Measurements from ENCODE around the gene HACD1.

The HACD1 gene

GRCh38 chr10:17578603-17579002, 38.6 kb downstream of the HACD1 start:
- no peak for DNase-seq (ENCODE audit: low read depth)

- DNase-seq (ENCODE audit: low read depth) = no peak
Measured at GRCh38 chr10:17576768-17577167, 40.4 kb downstream of the HACD1 start.

DNA sequence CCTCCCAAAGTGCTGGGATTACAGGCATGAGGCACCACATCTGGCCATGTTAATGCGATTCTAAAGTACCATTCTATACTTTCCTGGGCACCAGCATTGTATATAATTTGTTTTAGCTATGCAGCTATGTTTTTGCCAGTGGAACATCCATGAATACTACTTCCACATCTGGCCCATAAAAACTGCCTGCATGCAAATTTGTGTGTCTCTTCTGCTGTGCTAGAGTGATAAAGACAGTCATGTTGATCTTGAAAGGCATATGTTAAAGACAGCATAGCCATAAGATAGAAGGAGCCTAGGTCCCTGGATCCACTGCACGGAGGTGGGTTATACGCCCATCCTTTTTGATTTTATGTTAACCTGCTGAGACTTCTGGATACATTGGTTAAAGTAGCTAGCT, 52.3 kb downstream of the HACD1 start:
- DNase-seq (ENCODE audit: low read depth) = no peak

DNA sequence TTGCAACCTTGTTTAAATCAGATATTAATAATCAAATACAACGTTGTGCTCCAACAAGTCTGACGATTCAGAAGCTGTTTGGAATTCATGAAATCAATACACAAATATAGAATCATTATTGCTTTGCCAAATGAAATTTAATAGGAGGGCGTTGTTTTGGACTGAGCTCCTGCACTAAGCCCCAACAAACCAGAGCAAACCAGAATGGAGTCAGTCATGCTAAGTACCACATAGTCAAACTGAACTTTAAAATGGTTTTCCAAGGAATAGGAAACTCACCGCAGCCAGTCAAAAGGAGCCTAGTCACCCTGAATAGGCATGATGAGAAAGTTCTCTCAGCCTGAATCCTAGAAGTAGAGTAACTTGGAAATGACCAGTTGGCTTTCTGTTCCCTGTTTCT, 53.7 kb downstream of the HACD1 start:
- no peak for DNase-seq (ENCODE audit: low read depth)

- peak; percentile 20 for DNase-seq (ENCODE audit: low read depth)
Measured at GRCh38 chr10:17562614-17563013, 54.6 kb downstream of the HACD1 start.

DNA sequence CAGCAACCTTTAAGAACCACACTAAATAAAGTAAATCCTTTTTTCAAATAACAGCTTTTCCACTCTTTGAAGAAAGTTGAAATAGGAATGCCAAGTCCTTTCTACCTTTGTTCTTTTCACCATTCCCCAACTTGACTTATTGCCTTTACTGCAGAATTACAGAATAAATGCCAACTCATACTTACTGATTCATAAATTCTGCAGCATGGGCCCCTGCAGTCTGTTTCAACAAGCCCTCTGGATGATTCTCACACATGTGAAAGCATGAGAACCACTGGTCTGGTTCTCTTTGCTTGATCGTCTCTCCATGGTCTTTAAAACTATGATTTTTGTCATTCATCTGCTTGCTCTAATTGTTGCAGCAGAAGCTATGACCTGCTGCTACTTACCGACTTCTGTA, 56.1 kb downstream of the HACD1 start:
- no peak for DNase-seq (ENCODE audit: low read depth)

GRCh38 chr10:17557459-17557858, 59.7 kb downstream of the HACD1 start:
- DNase-seq (ENCODE audit: low read depth) = no peak

- no peak for DNase-seq (ENCODE audit: low read depth)
Measured at GRCh38 chr10:17548770-17549169, 68.4 kb downstream of the HACD1 start.

DNA sequence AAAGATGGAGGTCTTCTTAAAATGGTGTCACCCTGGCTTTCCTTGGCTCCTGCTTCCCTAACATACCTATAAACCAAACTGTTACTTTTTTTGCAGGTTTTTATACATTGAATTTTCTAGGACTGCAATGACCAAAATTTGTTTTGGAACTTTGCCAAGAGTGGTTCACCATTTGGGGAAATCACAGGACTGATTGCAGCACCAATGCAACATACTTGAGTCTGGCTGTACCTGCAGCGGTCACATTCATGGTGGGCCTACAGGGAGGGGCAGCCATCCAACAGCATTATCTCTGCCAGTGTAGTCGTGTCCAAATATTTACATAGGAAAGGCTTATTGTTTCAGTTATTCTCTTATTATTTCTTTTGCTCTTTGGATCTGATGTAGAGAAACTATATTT, 69.0 kb downstream of the HACD1 start:
- no peak for DNase-seq (ENCODE audit: low read depth)

DNA sequence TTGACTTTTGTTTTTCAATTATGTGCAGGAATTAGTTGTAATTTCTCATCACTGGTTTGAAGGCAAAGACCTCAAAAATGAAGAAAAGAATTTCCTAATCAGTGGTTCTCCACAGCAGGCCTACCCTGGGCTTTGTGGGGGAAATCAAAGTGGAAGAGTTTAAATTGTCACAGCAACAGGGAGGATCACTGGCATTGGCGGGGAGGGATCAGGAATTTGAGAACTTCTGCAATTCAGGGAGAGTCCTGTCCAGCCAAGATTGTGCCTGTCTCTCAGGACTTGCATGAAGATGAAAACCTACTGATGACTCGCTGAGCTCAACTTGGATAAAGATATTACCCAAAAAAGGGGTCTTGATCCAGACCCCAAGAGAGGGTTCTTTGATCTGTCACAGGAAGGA, 70.1 kb downstream of the HACD1 start:
- DNase-seq (ENCODE audit: low read depth) = no peak

- no peak for DNase-seq (ENCODE audit: low read depth)
Measured at GRCh38 chr10:17544465-17544864, 72.7 kb downstream of the HACD1 start.

All from non-pigmented ciliary epithelial cell (primary cell).